GM23338 (cell line): ENCODE data around the gene CPNE6. TPM values are rescaled to one million over a fixed set of nuclear protein-coding genes. Genes with fewer than 3 reads are reported as not detected.

Experiments
- ATAC-seq: fragments of 200-7000 bp; cut with Tn5 transposase; 3 replicates; pipeline ENCODE4 v1.9.1; 2020
- DNase-seq: peaks from one replicate; pipeline ENCODE4 v3.0.0-alpha.2; 2015; ENCODE audit warnings: low spot score
- H2AFZ ChIP-seq: fragments of 200-600 bp; sonication (generic); 2 replicates; pipeline ENCODE4 v1.8.0; 2016; ENCODE audit warnings: antibody characterized with exemption, mild to moderate bottlenecking, moderate library complexity
- H3F3A ChIP-seq: fragments of 200-600 bp; sonication (generic); replicated peaks from 2 replicates; pipeline ENCODE4 v1.8.0; 2017; ENCODE audit warnings: antibody characterized with exemption, mixed run types, low read depth
- H3K27ac ChIP-seq: fragments of 200-600 bp; sonication (generic); 2 replicates; pipeline ENCODE4 v1.6.1; 2016; ENCODE audit warnings: low read depth
- H3K27me3 ChIP-seq: fragments of 200-600 bp; sonication (generic); 2 replicates; pipeline ENCODE4 v1.8.0; 2016; ENCODE audit warnings: mild to moderate bottlenecking, mixed run types, moderate library complexity; ENCODE audit not compliant: insufficient read depth
- H3K36me3 ChIP-seq: fragments of 200-600 bp; sonication (generic); 2 replicates; pipeline ENCODE4 v1.8.0; 2016; ENCODE audit warnings: mild to moderate bottlenecking; ENCODE audit not compliant: insufficient read depth
- H3K4me1 ChIP-seq: fragments of 200-600 bp; sonication (generic); 2 replicates; pipeline ENCODE4 v1.8.0; 2016; ENCODE audit warnings: mild to moderate bottlenecking, moderate library complexity; ENCODE audit not compliant: insufficient read depth
- H3K4me2 ChIP-seq: fragments of 200-600 bp; sonication (generic); 2 replicates; pipeline ENCODE4 v1.7.1; 2017; ENCODE audit warnings: mixed run types
- H3K4me3 ChIP-seq: fragments of 200-600 bp; sonication (generic); 2 replicates; pipeline ENCODE4 v1.6.1; 2016; ENCODE audit warnings: mixed run types
- H3K79me2 ChIP-seq: fragments of 200-600 bp; sonication (generic); replicated peaks from 2 replicates; pipeline ENCODE4 v1.8.0; 2017; ENCODE audit warnings: mild to moderate bottlenecking; ENCODE audit not compliant: insufficient read depth
- H3K9me2 ChIP-seq: fragments of 200-600 bp; sonication (generic); 2 replicates; pipeline ENCODE4 v1.8.0; 2017; ENCODE audit not compliant: insufficient read depth
- H4K20me1 ChIP-seq: fragments of 200-600 bp; sonication (generic); replicated peaks from 2 replicates; pipeline ENCODE4 v1.8.0; 2017; ENCODE audit warnings: mild to moderate bottlenecking; ENCODE audit not compliant: insufficient read depth
- H3K27ac Mint-ChIP-seq: 2 replicates; pipeline ENCODE4 v1.8.0; 2020; ENCODE audit warnings: inconsistent platforms, mild to moderate bottlenecking, moderate library complexity, mixed read lengths
- H3K27me3 Mint-ChIP-seq: 3 replicates; pipeline ENCODE4 v1.8.0; 2022; ENCODE audit warnings: low read depth, mild to moderate bottlenecking, moderate library complexity, mixed read lengths, inconsistent platforms; ENCODE audit not compliant: insufficient read depth, poor library complexity
- H3K36me3 Mint-ChIP-seq: 3 replicates; pipeline ENCODE4 v1.8.0; 2021; ENCODE audit warnings: low read depth, mild to moderate bottlenecking, inconsistent platforms, moderate library complexity, mixed read lengths
- H3K4me1 Mint-ChIP-seq: 3 replicates; pipeline ENCODE4 v1.8.0; 2020; ENCODE audit warnings: mild to moderate bottlenecking, inconsistent platforms, mixed read lengths
- H3K4me3 Mint-ChIP-seq: 3 replicates; pipeline ENCODE4 v1.8.0; 2021; ENCODE audit warnings: moderate library complexity, mild to moderate bottlenecking, inconsistent platforms, mixed read lengths
- H3K9me3 Mint-ChIP-seq: 3 replicates; pipeline ENCODE4 v1.8.0; 2020; ENCODE audit warnings: moderate library complexity, mild to moderate bottlenecking, inconsistent platforms, mixed read lengths
- CREB1 ChIP-seq: fragments of 250-450 bp; sonication (Bioruptor Pico); IDR thresholded peaks from 2 replicates; pipeline ENCODE4 v1.5.0; 2020; ENCODE audit warnings: low read depth, mild to moderate bottlenecking, moderate library complexity
- CTCF ChIP-seq, 2 experiments: fragments of 200-600 bp in 1 of 2; sonication (generic) in 1 of 2; conservative IDR thresholded peaks; 2 replicates each; pipeline versions ENCODE4 v1.5.1 to v1.6.1; 2016 to 2017; ENCODE audit warnings: antibody characterized with exemption in 2 of 2, low read depth in 2 of 2, mild to moderate bottlenecking in 2 of 2, moderate library complexity in 1 of 2
- ETS1 ChIP-seq: IDR thresholded peaks from 2 replicates; pipeline ENCODE4 v1.6.1; 2016; ENCODE audit warnings: antibody characterized with exemption
- EZH2 ChIP-seq: fragments of 200-600 bp; sonication (generic); IDR thresholded peaks from one replicate; pipeline ENCODE4 v1.8.0; 2017; ENCODE audit warnings: antibody characterized with exemption, mild to moderate bottlenecking, low read depth; ENCODE audit not compliant: unreplicated experiment
- EZH2phosphoT487 ChIP-seq: fragments of 200-600 bp; sonication (generic); IDR thresholded peaks from one replicate; pipeline ENCODE4 v1.8.1; 2018; ENCODE audit warnings: antibody characterized with exemption; ENCODE audit not compliant: unreplicated experiment
- JUNB ChIP-seq: IDR thresholded peaks from one replicate; pipeline ENCODE4 v1.6.1; 2016; ENCODE audit warnings: antibody characterized with exemption; ENCODE audit not compliant: unreplicated experiment
- NANOG ChIP-seq: IDR thresholded peaks from 2 replicates; pipeline ENCODE4 v1.6.1; 2016; ENCODE audit warnings: antibody characterized with exemption, borderline replicate concordance
- POLR2AphosphoS5 ChIP-seq: IDR thresholded peaks from 2 replicates; pipeline ENCODE4 v1.6.1; 2016; ENCODE audit warnings: antibody characterized with exemption, low read depth
- REST ChIP-seq: IDR thresholded peaks from one replicate; pipeline ENCODE4 v1.6.1; 2018; ENCODE audit warnings: antibody characterized with exemption; ENCODE audit not compliant: unreplicated experiment
- STAT1 ChIP-seq: IDR thresholded peaks from one replicate; pipeline ENCODE4 v1.6.1; 2016; ENCODE audit warnings: antibody characterized with exemption; ENCODE audit not compliant: unreplicated experiment
- ZNF114 ChIP-seq: fragments of 250-450 bp; sonication (Bioruptor Pico); IDR thresholded peaks from 2 replicates; pipeline ENCODE4 v1.5.0; 2020; ENCODE audit warnings: mild to moderate bottlenecking, moderate library complexity
- ZNF331 ChIP-seq: fragments of 250-450 bp; sonication (Bioruptor Pico); IDR thresholded peaks from 2 replicates; pipeline ENCODE4 v1.5.0; 2020; ENCODE audit warnings: low read depth, mild to moderate bottlenecking, moderate library complexity
- ZNF462 ChIP-seq: fragments of 250-450 bp; sonication (Bioruptor Pico); IDR thresholded peaks from 2 replicates; pipeline ENCODE4 v1.5.0; 2020; ENCODE audit warnings: mild to moderate bottlenecking, moderate library complexity
- polyA plus RNA-seq: library from polyadenylated mRNA; unstranded; fragments of >200 nt; fragmentation: Nextera tagmentation; extraction: Ambion mirVana; gene quantifications from 2 replicates; pipeline ENCODE4 v1.2.1, GENCODE V29; 2016
- total RNA-seq: library from RNA; depleted of rRNA; stranded (reverse); fragments of >200 nt; shearing (Covaris generic); gene quantifications from 2 replicates; pipeline ENCODE4 v1.2.3, GENCODE V29; 2014

CPNE6 gene
- total and polyA plus RNA-seq, 2 experiments from 2014 or later: 0.16 TPM; not detected in 1

DNA sequence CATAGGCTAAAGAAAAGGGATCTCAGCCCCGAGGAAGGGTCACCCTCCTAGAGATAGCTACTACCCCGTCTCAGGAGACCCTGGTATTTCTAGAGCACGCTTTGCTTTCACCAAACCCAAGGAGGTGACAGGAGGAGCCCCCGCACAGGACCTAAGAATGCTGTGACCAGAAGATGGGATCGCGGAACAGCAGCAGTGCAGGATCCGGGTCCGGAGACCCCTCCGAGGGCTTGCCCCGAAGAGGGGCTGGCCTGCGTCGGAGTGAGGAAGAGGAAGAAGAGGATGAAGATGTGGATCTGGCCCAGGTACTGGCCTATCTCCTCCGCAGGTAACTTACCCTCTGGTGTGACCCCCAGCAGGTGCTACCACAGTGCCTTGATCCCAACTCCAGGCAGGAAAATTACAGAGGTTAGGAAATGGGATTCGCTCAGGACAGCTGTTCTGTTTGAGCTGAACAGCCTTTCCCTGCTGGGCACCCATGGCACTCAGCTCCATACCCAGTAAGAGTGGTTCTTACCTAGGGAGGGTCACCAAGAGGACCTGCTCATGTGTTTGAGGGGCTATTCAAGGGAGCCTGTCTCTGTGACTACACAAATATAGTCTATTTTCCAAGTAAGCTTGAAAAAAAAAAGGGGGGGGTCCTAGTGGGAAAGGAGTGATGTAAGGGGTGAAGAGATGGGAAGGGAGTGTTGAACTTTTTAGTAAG lies 44.2 kb downstream of the CPNE6 start:
- H3K36me3 ChIP-seq: peaks cover 16% of the 10 kb centered on the region; the same call in 1 of the 2 replicates
- H3K4me2 ChIP-seq: peak overlapping the region; percentile 78
- H3F3A ChIP-seq: peaks cover 6% of the 10 kb centered on the region; the same call in 1 of the 2 replicates
- Mint-ChIP-seq H3K9me3 (peaks cover 3% of the 10 kb centered on the region; the same call in 1 of the 3 replicates), H3K4me1 (peaks cover 16% of the 10 kb centered on the region), H3K36me3 (peaks cover 30% of the 10 kb centered on the region), H3K27me3 (peaks cover 23% of the 10 kb centered on the region), H3K4me3 (peak overlapping the region; percentile 93), H3K27ac (peak overlapping the region; percentile 91)
- H3K4me3 ChIP-seq: peak overlapping the region; percentile 77
- peaks cover 6% of the 10 kb centered on the region for H3K4me1 ChIP-seq
- no peaks in the 10 kb centered on the region; the same call in none of the 2 replicates for H4K20me1 ChIP-seq
- DNase-seq (no peak), ATAC-seq (peak; percentile 4)
- H2AFZ ChIP-seq: no peak overlapping the region
- H3K79me2 ChIP-seq: peaks cover 11% of the 10 kb centered on the region
- no peaks in the 10 kb centered on the region for H3K27me3 ChIP-seq
- no peaks in the 10 kb centered on the region for H3K9me2 ChIP-seq
- TF ChIP-seq CTCF (conservative IDR thresholded peaks at IDR 0.05; ENCODE audit: low read depth in 2 of 2): no peak
- TF ChIP-seq POLR2AphosphoS5: no peak
- TF ChIP-seq STAT1: no peak
- no peak for TF ChIP-seq NANOG
- no peak for TF ChIP-seq ZNF462
- TF ChIP-seq ETS1: no peak
- TF ChIP-seq ZNF331 (CRISPR knock-in tag): no peak
- no peak for TF ChIP-seq ZNF114 (CRISPR knock-in tag)
- no peak for TF ChIP-seq REST
- TF ChIP-seq EZH2phosphoT487: no peak
- TF ChIP-seq EZH2: no peak
- no peak for TF ChIP-seq JUNB
- TF ChIP-seq CREB1 (CRISPR knock-in tag): no peak
- no peak overlapping the region for H3K27ac ChIP-seq
